HepG2 (cell line): ENCODE measurements around the gene TIRAP. TPM values are rescaled to one million over a fixed set of nuclear protein-coding genes. Genes with fewer than 3 reads are reported as not detected.

Experiments
- ATAC-seq: fragments of 200-7000 bp; cut with Tn5 transposase; 3 replicates; pipeline ENCODE4 v1.9.1; 2020; ENCODE audit warnings: mild to moderate bottlenecking, moderate library complexity
- BruUV-seq: library from RNA; stranded (reverse); fragments of 400-500 nt; replicated peaks from 2 replicates; lab custom pipeline; 2021; lab: Mats Ljungman, UMichigan
- CTCF ChIA-PET: fragments of 300-600 bp; formaldehyde crosslinking; extraction: SDS; loops from one replicate; lab custom pipeline; 2021; ENCODE audit warnings: low total read pairs, inconsistent platforms, low intra/inter-chr PET ratio; lab: Yijun Ruan, JAX
- POLR2A ChIA-PET: fragments of 350-600 bp; sonication (Branson Sonifier 250); formaldehyde crosslinking; loops from one replicate; lab custom pipeline; 2020; ENCODE audit warnings: antibody characterized with exemption, inconsistent platforms; lab: Yijun Ruan, JAX
- DNase-seq: peaks from one replicate; pipeline ENCODE4 v3.0.0-alpha.2; 2015; ENCODE audit warnings: low spot score
- FAIRE-seq: peaks from 3 replicates; lab custom pipeline; 2011; peaks lifted over from hg19 to GRCh38; lab: Jason Lieb, UNC
- H2AFZ ChIP-seq: one replicate; pipeline ENCODE4 v1.6.1; 2011; ENCODE audit warnings: low read length, inconsistent platforms
- H3K27ac ChIP-seq: fragments of 300-600 bp; 3 replicates; pipeline ENCODE4 v1.8.0; 2011; ENCODE audit warnings: mixed run types, mild to moderate bottlenecking, mixed read lengths, low read length, inconsistent platforms; ENCODE audit not compliant: insufficient read depth; ENCODE audit errors: extremely low read length
- H3K27me3 ChIP-seq, 2 experiments: fragments of 200-600 bp in 1 of 2; 2 replicates in 1 of 2; 3 replicates in 1 of 2; pipeline versions ENCODE4 v1.6.0 to v1.8.0; 2011; ENCODE audit warnings: low read length in 2 of 2, mild to moderate bottlenecking in 2 of 2, moderate library complexity in 2 of 2, inconsistent platforms in 1 of 2; ENCODE audit not compliant: insufficient read depth in 2 of 2, control insufficient read depth in 1 of 2
- H3K36me3 ChIP-seq, 2 experiments: fragments of 200-600 bp in 1 of 2; replicated peaks in 1 of 2; 2 replicates in 1 of 2; 3 replicates in 1 of 2; pipeline versions ENCODE4 v1.5.1 to v1.8.0; 2011; ENCODE audit warnings: low read length in 2 of 2, inconsistent platforms in 1 of 2; ENCODE audit not compliant: insufficient read depth in 2 of 2, control insufficient read depth in 1 of 2
- H3K4me1 ChIP-seq: 2 replicates; pipeline ENCODE4 v1.5.1; 2012; ENCODE audit warnings: low read length, inconsistent platforms; ENCODE audit not compliant: insufficient read depth
- H3K4me2 ChIP-seq: 2 replicates; pipeline ENCODE4 v1.6.0; 2011; ENCODE audit warnings: low read depth, low read length, inconsistent platforms
- H3K4me3 ChIP-seq, 3 experiments: fragments of 200-600 bp in 1 of 3; sonication (generic), shearing (Covaris generic) in 1 of 3; replicated peaks in 1 of 3; 2 replicates each; pipeline ENCODE4 v1.5.1; 2011 to 2016; ENCODE audit warnings: low read length in 3 of 3, inconsistent platforms in 2 of 3, low read depth in 2 of 3, mild to moderate bottlenecking in 2 of 3, control low read depth in 1 of 3, mixed read lengths in 1 of 3; ENCODE audit not compliant: insufficient read depth in 1 of 3
- H3K79me2 ChIP-seq: one replicate; pipeline ENCODE4 v1.6.1; 2011; ENCODE audit warnings: low read length, inconsistent platforms; ENCODE audit not compliant: insufficient read depth
- H3K9ac ChIP-seq: 2 replicates; pipeline ENCODE4 v1.6.0; 2011; ENCODE audit warnings: mild to moderate bottlenecking, low read depth, low read length, inconsistent platforms; ENCODE audit not compliant: insufficient read depth
- H3K9me3 ChIP-seq: 2 replicates; pipeline ENCODE4 v1.5.1; 2012; ENCODE audit warnings: mild to moderate bottlenecking, low read length
- H4K20me1 ChIP-seq: 2 replicates; pipeline ENCODE4 v1.6.0; 2011; ENCODE audit warnings: inconsistent platforms, mild to moderate bottlenecking, low read length, moderate library complexity; ENCODE audit not compliant: insufficient read depth
- CBFB ChIP-seq: sonication (generic); formaldehyde crosslinking; IDR thresholded peaks from 2 replicates; pipeline ENCODE4 v1.4.0; 2020; ENCODE audit warnings: missing genetic modification reagents
- CEBPB ChIP-seq: IDR thresholded peaks from 2 replicates; pipeline ENCODE4 v1.6.1; 2011; ENCODE audit warnings: low read depth, low read length, improper control_type of control experiment, borderline replicate concordance
- EEA1 ChIP-seq: sonication (generic); formaldehyde crosslinking; IDR thresholded peaks from 2 replicates; pipeline ENCODE4 v1.5.1; 2020; ENCODE audit warnings: mild to moderate bottlenecking, missing genetic modification reagents, borderline replicate concordance
- EHMT2 ChIP-seq: fragments of 200-600 bp; sonication (generic); IDR thresholded peaks from 2 replicates; pipeline ENCODE4 v1.7.0; 2017; ENCODE audit warnings: antibody characterized with exemption, low read depth, low read length, borderline replicate concordance
- JUNB ChIP-seq: sonication (generic); formaldehyde crosslinking; IDR thresholded peaks from 2 replicates; pipeline ENCODE4 v1.8.0; 2022; ENCODE audit warnings: missing genetic modification reagents, mild to moderate bottlenecking, borderline replicate concordance
- MEIS1 ChIP-seq: sonication (generic); formaldehyde crosslinking; IDR thresholded peaks from 2 replicates; pipeline ENCODE4 v1.9.0; 2021; ENCODE audit warnings: mild to moderate bottlenecking, missing genetic modification reagents, moderate library complexity, borderline replicate concordance
- MIXL1 ChIP-seq: IDR thresholded peaks from 2 replicates; pipeline ENCODE4 v1.6.1; 2016
- NFE2L1 ChIP-seq: sonication (generic); formaldehyde crosslinking; IDR thresholded peaks from 2 replicates; pipeline ENCODE4 v1.4.0; 2020; ENCODE audit warnings: missing genetic modification reagents, mild to moderate bottlenecking, borderline replicate concordance
- NFRKB ChIP-seq: fragments of 450-650 bp; IDR thresholded peaks from 2 replicates; pipeline ENCODE4 v1.6.1; 2017
- PAX8 ChIP-seq: sonication (generic); formaldehyde crosslinking; IDR thresholded peaks from 2 replicates; pipeline ENCODE4 v1.8.0; 2022; ENCODE audit warnings: mild to moderate bottlenecking, missing genetic modification reagents, borderline replicate concordance
- SPEN ChIP-seq: sonication (generic); formaldehyde crosslinking; IDR thresholded peaks from 2 replicates; pipeline ENCODE4 v1.5.1; 2020; ENCODE audit warnings: low read depth, mild to moderate bottlenecking, missing genetic modification reagents
- STAG1 ChIP-seq: sonication (generic); formaldehyde crosslinking; IDR thresholded peaks from 2 replicates; pipeline ENCODE4 v1.4.0; 2020; ENCODE audit warnings: missing genetic modification reagents
- ZFX ChIP-seq: sonication (generic); formaldehyde crosslinking; IDR thresholded peaks from 2 replicates; pipeline ENCODE4 v1.4.0; 2020; ENCODE audit warnings: mild to moderate bottlenecking, low read depth, missing genetic modification reagents, moderate library complexity
- ZNF547 ChIP-seq: sonication (generic); formaldehyde crosslinking; IDR thresholded peaks from 2 replicates; pipeline ENCODE4 v1.5.1; 2020; ENCODE audit warnings: mild to moderate bottlenecking, missing genetic modification reagents
- ZNF563 ChIP-seq: sonication (generic); formaldehyde crosslinking; IDR thresholded peaks from 2 replicates; pipeline ENCODE4 v1.8.0; 2022; ENCODE audit warnings: mild to moderate bottlenecking, moderate library complexity, missing genetic modification reagents
- ZNF75D ChIP-seq: sonication (generic); formaldehyde crosslinking; IDR thresholded peaks from 2 replicates; pipeline ENCODE4 v1.8.1; 2023; ENCODE audit warnings: missing genetic modification reagents, mild to moderate bottlenecking, borderline replicate concordance
- WGBS: methylation state at CpG from one replicate; pipeline ENCODE4 v1.1.6; 2017; ENCODE audit warnings: low lambda C conversion rate; 5-methylcytosine and 5-hydroxymethylcytosine counted together
- in situ Hi-C: cut with HindIII; loops from 2 replicates; pipeline ENCODE4 v1.10.0; 2017; ENCODE audit warnings: low pct_unique_long_range_greater_than_20kb; ENCODE audit not compliant: extremely low pct_ligation_motif_present
- intact Hi-C: fragments of 100-400 bp; cut with micrococcal nuclease; formaldehyde crosslinking; loops from one replicate; pipeline ENCODE4 v1.10.0; 2022; ENCODE audit not compliant: unreplicated experiment
- polyA plus RNA-seq, 8 experiments: library from polyadenylated mRNA; depleted of rRNA in 3 of 8; stranded (reverse) in 7 of 8; unstranded in 1 of 8; fragments of >200 nt; fragmentation: Illumina TruSeq in 4 of 8; extraction: Trizol in 4 of 8; gene quantifications; 2 replicates each; pipeline versions ENCODE4 v1.2.1 to v1.2.3, GENCODE V29; 2011 to 2016; ENCODE audit warnings: low read depth in 4 of 8, missing spikeins in 1 of 8, mixed read lengths in 1 of 8; ENCODE audit not compliant: insufficient read depth in 1 of 8
- total RNA-seq, 5 experiments: library from RNA; depleted of rRNA; stranded (reverse); fragments of >200 nt; fragmentation: Illumina TruSeq; extraction: Trizol; gene quantifications; 2 replicates each; pipeline ENCODE4 v1.2.3, GENCODE V29; 2016; ENCODE audit warnings: low read depth in 1 of 5
- TF ChIP-seq, protein P1 (sequence below): sonication (generic); IDR thresholded peaks from 2 replicates; pipeline ENCODE4 v1.6.1; 2016; ENCODE audit warnings: low read depth, borderline replicate concordance

TIRAP gene
- total and polyA plus RNA-seq, 2 of the 13 experiments (the other 11 are each of a cell fraction or from before 2014, with no cell fraction given), result 5.4 to 5.7 TPM

DNA sequence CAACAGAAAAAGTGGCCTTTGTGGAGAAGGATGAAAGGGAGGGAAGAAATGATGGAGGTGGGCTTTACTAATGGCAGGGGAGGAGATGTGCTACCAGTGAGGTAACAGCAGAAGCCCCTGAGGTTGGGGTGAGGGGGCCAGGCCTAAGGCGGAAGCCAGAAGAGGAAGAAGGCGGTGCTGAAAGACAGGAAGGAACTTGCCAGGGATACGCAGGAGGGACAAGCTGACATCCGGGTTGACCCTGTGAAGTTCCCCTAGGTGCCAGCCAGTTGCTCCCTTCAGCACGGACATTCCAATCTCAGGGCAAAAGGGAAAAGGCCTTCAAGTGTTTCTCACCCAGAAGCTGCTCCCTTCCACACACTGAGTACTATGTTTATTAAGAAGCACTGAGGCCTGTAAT is 2.3 kb upstream of the TIRAP start:
- H3K27ac ChIP-seq, result no peak overlapping the region
- in situ Hi-C loops, result no loop called here
- ChIA-PET CTCF (no interaction called here), POLR2A (no interaction called here)
- no peak overlapping the region for H3K4me3 ChIP-seq
- 100% methylated on average over 5 of the region's 5 CpGs for WGBS
- no peaks in the 10 kb centered on the region for H4K20me1 ChIP-seq
- no peak overlapping the region for H2AFZ ChIP-seq
- no peaks in the 10 kb centered on the region for H3K9me3 ChIP-seq
- no peak overlapping the region for H3K4me2 ChIP-seq
- H3K36me3 ChIP-seq, result peaks cover 5 to 9% of the 10 kb centered on the region in 2 experiments; a peak in 4 of 5 replicates
- DNase-seq (no peak), ATAC-seq (no peak), FAIRE-seq (no peak)
- no peaks in the 10 kb centered on the region for H3K27me3 ChIP-seq
- intact Hi-C loops, result no loop called here
- no TSS peak for BruUV-seq
- peaks cover 55% of the 10 kb centered on the region for H3K4me1 ChIP-seq
- TF ChIP-seq ZFX (CRISPR knock-in tag), result no peak
- 0 out of 2 replicates have a peak, but pooled peaks have one; percentile 17 for TF ChIP-seq JUNB (CRISPR knock-in tag)
- TF ChIP-seq ZNF563, result no peak
- no peak for TF ChIP-seq CEBPB
- TF ChIP-seq CBFB (CRISPR knock-in tag), result no peak
- TF ChIP-seq NFRKB, result no peak
- no peak for TF ChIP-seq MIXL1 (CRISPR knock-in tag)
- no peak overlapping the region for H3K9ac ChIP-seq
- H3K79me2 ChIP-seq, result peaks cover 10% of the 10 kb centered on the region

DNA sequence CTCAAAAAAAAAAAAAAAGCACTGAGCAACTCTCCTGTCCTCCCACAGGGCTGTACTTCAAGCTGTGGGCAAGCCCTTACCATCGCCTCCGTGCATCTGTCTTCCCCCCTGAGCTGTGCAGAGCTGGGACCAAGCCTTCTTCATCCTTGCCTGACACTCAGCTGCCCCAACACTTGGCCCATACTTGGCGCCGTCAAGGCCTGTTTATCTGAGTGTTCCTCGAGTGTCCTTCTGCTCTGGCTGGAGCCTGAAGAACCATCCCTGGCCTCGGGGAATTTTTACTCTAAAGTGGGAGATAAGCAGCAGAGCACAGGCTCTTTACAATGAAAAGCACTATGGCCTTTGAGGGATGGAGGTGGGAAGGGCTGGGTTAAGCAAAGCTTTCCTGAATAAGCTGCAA is 1.6 kb upstream of the TIRAP start:
- no peak for ATAC-seq
- Histone ChIP-seq H2AFZ (no peak overlapping the region), H3K79me2 (peaks cover 10% of the 10 kb centered on the region), H3K36me3 (peaks cover 0 to 5% of the 10 kb centered on the region in 2 experiments; a peak in 3 of 5 replicates), H3K4me2 (no peak overlapping the region), H3K4me1 (peaks cover 55% of the 10 kb centered on the region), H3K4me3 (no peak overlapping the region), H4K20me1 (no peaks in the 10 kb centered on the region), H3K9me3 (no peaks in the 10 kb centered on the region), H3K27ac (no peak overlapping the region), H3K9ac (no peak overlapping the region), H3K27me3 (no peaks in the 10 kb centered on the region)
- TF ChIP-seq STAG1 (CRISPR knock-in tag) (no peak), EHMT2 (no peak), MEIS1 (CRISPR knock-in tag) (no peak), ZNF547 (CRISPR knock-in tag) (no peak), PAX8 (CRISPR knock-in tag) (no peak), SPEN (no peak), ZNF75D (no peak), NFE2L1 (CRISPR knock-in tag) (no peak), EEA1 (no peak)
- TF ChIP-seq, protein P1, sequence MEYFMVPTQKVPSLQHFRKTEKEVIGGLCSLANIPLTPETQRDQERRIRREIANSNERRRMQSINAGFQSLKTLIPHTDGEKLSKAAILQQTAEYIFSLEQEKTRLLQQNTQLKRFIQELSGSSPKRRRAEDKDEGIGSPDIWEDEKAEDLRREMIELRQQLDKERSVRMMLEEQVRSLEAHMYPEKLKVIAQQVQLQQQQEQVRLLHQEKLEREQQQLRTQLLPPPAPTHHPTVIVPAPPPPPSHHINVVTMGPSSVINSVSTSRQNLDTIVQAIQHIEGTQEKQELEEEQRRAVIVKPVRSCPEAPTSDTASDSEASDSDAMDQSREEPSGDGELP, result no peak
- intact Hi-C loops (no loop called here), in situ Hi-C loops (no loop called here)
- 85% methylated on average over 6 of the region's 6 CpGs for WGBS
- POLR2A ChIA-PET, result interaction anchor here (0.7 to 1.7 kb wide), 2 partner anchors 12 to 134 kb away, joined by 3 to 19 read pairs; partner anchors contain the start of genes FOXRED1 and SRPRA
- CTCF ChIA-PET, result no interaction called here
- FAIRE-seq, result no peak
- no peak for DNase-seq
- no TSS peak for BruUV-seq
